GM12891 (cell line): ENCODE measurements around the gene LRRC8D.

ENCODE experiments used
- DNase-seq: peaks from one replicate; pipeline ENCODE4 v3.0.0; 2011; ENCODE audit warnings: low spot score; ENCODE audit not compliant: insufficient read length
- FAIRE-seq: peaks from 2 replicates; lab custom pipeline; 2011; peaks lifted over from hg19 to GRCh38; lab: Jason Lieb, UNC
- PAX5 ChIP-seq: IDR thresholded peaks from 2 replicates; pipeline ENCODE4 v1.6.1; 2011; ENCODE audit warnings: low read length, moderate library complexity, mild to moderate bottlenecking; ENCODE audit not compliant: insufficient read depth, severe bottlenecking
- POLR2A ChIP-seq: IDR thresholded peaks from 2 replicates; pipeline ENCODE4 v1.6.1; 2011; ENCODE audit warnings: low read depth, low read length, control low read depth
- POLR2AphosphoS5 ChIP-seq: IDR thresholded peaks from 2 replicates; pipeline ENCODE4 v1.6.1; 2011; ENCODE audit warnings: low read depth, low read length, control low read depth
- POU2F2 ChIP-seq: IDR thresholded peaks from 2 replicates; pipeline ENCODE4 v1.6.1; 2011; ENCODE audit warnings: low read depth, mild to moderate bottlenecking, control low read depth, low read length, moderate library complexity
- SPI1 ChIP-seq: IDR thresholded peaks from 2 replicates; pipeline ENCODE4 v1.6.1; 2011; ENCODE audit warnings: low read depth, low read length, control low read depth
- TAF1 ChIP-seq: IDR thresholded peaks from 2 replicates; pipeline ENCODE4 v1.6.1; 2011; ENCODE audit warnings: low read depth, low read length, control low read depth

Gene LRRC8D

GRCh38 chr1:89832496-89833127, 11.8 kb downstream of the LRRC8D start:
- no peak for FAIRE-seq
- TF ChIP-seq PAX5 (no peak), SPI1 (peak; percentile 29; the same call in 1 of the 2 replicates), TAF1 (no peak), POLR2A (no peak), POU2F2 (no peak)
- no peak for DNase-seq

- TF ChIP-seq PAX5 (no peak), TAF1 (no peak), POLR2A (no peak), POU2F2 (no peak), SPI1 (no peak), POLR2AphosphoS5 (no peak)
- DNase-seq = no peak
- no peak for FAIRE-seq
Measured at GRCh38 chr1:89833183-89834082, 12.6 kb downstream of the LRRC8D start.

- no peak for TF ChIP-seq POU2F2
- no peak for TF ChIP-seq POLR2A
- TF ChIP-seq SPI1 = no peak
- no peak for TF ChIP-seq POLR2AphosphoS5
- no peak for TF ChIP-seq TAF1
- TF ChIP-seq PAX5 = no peak
- FAIRE-seq (no peak), DNase-seq (no peak)
Measured at GRCh38 chr1:89834083-89834704, 13.4 kb downstream of the LRRC8D start.

- FAIRE-seq = no peak
- DNase-seq = no peak
- no peak for TF ChIP-seq PAX5
- no peak for TF ChIP-seq TAF1
- TF ChIP-seq POLR2AphosphoS5 = no peak
- TF ChIP-seq POU2F2 = no peak
- no peak for TF ChIP-seq POLR2A
- TF ChIP-seq SPI1 = no peak
Measured at GRCh38 chr1:89836252-89837035, 15.6 kb downstream of the LRRC8D start.

GRCh38 chr1:89837036-89837481, 16.2 kb downstream of the LRRC8D start:
- FAIRE-seq = no peak
- no peak for TF ChIP-seq POLR2A
- no peak for TF ChIP-seq PAX5
- no peak for TF ChIP-seq POU2F2
- TF ChIP-seq POLR2AphosphoS5 = no peak
- TF ChIP-seq TAF1 = no peak
- TF ChIP-seq SPI1 = no peak
- no peak for DNase-seq

- no peak for FAIRE-seq
- DNase-seq = no peak
- TF ChIP-seq POLR2AphosphoS5 (no peak), POLR2A (no peak), TAF1 (no peak), PAX5 (no peak), SPI1 (no peak), POU2F2 (no peak)
Measured at GRCh38 chr1:89837510-89837909, 16.7 kb downstream of the LRRC8D start.

- DNase-seq (no peak), FAIRE-seq (no peak)
- no peak for TF ChIP-seq POLR2AphosphoS5
Measured at GRCh38 chr1:89839516-89839915, 18.7 kb downstream of the LRRC8D start.

GRCh38 chr1:89841507-89841906, 20.7 kb downstream of the LRRC8D start:
- FAIRE-seq (no peak), DNase-seq (no peak)
- TF ChIP-seq TAF1 (no peak), POU2F2 (no peak)

GRCh38 chr1:89842567-89843272, 21.9 kb downstream of the LRRC8D start:
- TF ChIP-seq SPI1 = 0 out of 2 replicates have a peak, but pooled peaks have one; percentile 12
- no peak for TF ChIP-seq POU2F2
- TF ChIP-seq POLR2A = no peak
- DNase-seq (no peak), FAIRE-seq (peak; percentile 9)
